ENCODE measurements around the gene BRWD1.

Gene BRWD1

DNA sequence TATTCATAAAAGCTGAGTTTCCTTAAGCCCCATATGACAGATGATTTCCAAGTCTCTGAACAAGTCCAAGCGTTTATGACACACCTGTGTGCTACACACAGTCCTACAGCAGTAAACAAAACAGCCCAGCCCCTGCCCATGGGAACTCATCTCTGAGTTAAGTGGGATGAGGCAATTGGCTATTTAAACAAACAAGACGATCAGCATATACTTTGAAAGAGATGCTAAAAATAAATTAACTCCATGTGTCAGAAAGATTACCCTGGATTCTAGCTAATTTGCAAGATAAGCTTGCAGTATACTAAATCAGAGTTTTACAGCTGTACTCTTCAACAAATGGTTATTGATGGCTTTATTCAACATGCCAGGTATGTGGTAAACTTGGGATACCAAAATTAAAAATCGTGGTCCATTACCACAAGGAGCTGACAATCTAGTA, 137.1 kb downstream of the BRWD1 start:
- TF ChIP-seq, protein P1, sequence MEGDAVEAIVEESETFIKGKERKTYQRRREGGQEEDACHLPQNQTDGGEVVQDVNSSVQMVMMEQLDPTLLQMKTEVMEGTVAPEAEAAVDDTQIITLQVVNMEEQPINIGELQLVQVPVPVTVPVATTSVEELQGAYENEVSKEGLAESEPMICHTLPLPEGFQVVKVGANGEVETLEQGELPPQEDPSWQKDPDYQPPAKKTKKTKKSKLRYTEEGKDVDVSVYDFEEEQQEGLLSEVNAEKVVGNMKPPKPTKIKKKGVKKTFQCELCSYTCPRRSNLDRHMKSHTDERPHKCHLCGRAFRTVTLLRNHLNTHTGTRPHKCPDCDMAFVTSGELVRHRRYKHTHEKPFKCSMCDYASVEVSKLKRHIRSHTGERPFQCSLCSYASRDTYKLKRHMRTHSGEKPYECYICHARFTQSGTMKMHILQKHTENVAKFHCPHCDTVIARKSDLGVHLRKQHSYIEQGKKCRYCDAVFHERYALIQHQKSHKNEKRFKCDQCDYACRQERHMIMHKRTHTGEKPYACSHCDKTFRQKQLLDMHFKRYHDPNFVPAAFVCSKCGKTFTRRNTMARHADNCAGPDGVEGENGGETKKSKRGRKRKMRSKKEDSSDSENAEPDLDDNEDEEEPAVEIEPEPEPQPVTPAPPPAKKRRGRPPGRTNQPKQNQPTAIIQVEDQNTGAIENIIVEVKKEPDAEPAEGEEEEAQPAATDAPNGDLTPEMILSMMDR (conservative IDR thresholded peaks at IDR 0.05; ENCODE audit: low read depth, low read length): no peak
- H3K4me3 ChIP-seq (ENCODE audit: low read depth, low read length): no peak overlapping the region
- DNase-seq (ENCODE audit: low read depth): no peak

DNA sequence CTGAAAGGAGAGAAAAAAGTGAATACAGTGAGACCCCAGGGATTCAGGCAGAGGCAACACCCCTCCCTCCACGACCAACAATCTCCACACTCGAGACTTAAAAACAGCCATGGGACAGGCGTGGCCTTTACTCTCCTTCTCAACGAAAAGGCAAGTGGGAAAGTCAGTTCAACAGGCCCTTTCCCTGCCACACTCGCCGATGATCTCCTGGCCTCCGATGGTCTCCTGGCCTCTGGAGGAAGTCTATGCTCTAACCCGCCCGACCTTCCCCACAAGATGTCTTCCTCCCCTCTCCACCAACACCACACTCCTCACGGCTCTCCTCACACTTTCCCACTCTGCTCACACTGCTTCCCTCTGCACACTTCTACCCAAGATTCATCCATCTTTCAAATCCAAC, 137.8 kb downstream of the BRWD1 start:
- TF ChIP-seq, protein P1 (conservative IDR thresholded peaks at IDR 0.05; ENCODE audit: low read depth, low read length): no peak
- no peak overlapping the region for H3K4me3 ChIP-seq (ENCODE audit: low read depth, low read length)
- no peak for DNase-seq (ENCODE audit: low read depth)

DNA sequence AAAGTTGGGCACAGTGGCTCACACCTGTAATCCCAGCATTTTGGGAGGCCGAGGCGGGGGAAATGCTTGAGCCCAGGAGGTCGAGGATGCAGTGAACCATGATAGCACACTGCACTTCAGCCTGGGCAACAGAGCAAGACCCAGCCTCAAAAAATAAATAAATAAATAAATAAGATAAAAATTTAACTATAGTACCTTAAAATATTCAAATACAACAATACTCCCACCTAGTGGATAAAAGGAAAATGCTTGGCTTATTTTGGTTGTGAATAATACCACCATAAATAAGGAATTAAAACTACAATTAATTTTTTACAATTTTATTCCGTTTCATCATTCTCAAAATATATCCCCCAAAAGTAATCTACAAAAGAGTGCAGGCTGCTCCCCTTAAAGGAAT, 138.3 kb downstream of the BRWD1 start:
- TF ChIP-seq, protein P1 (conservative IDR thresholded peaks at IDR 0.05; ENCODE audit: low read depth, low read length): peak; percentile 44
- no peak overlapping the region for H3K4me3 ChIP-seq (ENCODE audit: low read depth, low read length)
- DNase-seq (ENCODE audit: low read depth): peak; percentile 42

DNA sequence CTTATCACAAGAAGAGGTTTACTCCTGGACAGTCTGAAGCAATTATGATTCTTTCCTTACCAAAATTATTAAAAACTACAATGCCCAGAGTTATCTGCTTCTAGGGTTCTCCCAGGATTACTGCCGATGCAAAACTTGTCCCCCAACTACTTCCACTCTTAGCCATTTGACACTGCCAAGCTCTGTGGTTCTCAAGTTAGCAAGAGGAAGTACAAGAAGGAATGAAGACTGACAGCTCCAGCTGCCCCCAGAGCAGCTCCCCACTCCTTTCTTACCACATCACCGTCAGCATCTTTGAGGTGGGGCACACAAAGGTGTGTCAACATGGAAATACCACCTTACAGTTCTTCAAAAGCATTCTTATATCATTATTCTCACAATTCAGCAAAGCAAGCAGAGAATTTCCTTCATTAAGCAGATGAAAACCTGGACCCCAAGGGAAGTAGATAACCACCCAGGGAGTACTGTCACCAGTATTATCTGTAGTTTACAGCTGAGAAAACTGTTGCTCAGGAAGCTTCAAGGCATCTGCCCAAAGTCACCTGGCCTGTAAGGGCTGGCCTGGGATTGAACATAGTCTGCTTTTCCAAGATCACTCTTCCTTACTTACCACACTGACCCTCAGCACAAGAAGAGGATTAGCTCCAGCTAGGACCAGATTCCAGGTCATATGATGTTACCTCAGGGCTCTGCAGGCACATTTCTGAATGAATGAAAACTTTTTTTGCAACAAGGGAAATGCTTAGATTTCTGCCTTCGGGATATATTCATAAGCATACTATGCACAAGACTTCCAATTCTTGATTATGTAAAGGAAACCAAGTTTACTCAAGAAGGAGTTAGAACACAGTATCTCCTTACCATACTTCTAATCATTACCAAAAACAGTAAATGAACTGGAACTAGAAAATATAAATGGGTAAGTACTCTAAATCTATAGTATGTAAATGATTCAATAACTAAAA, 139.4 kb downstream of the BRWD1 start:
- H3K4me3 ChIP-seq (ENCODE audit: low read depth, low read length): no peak overlapping the region
- TF ChIP-seq, protein P1 (conservative IDR thresholded peaks at IDR 0.05; ENCODE audit: low read depth, low read length): no peak
- no peak for DNase-seq (ENCODE audit: low read depth)

DNA sequence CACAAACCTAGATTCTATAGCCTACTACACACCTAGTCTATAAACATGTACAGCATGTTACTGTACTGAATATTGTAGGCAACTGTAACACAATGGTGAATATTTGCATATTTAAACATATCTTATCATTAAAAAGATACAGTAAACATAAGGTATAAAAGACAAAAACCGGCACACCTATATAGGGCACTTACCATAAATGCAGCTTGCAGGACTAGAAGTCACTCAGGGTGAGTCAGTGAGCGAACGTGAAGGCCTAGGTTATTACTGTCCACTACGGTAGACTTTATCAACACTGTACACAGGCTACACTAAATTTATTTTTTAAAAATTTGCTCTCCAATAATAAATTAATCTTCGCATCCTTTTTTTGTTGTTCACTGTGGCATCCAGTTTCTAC, 143.5 kb downstream of the BRWD1 start:
- DNase-seq (ENCODE audit: low read depth): no peak
- TF ChIP-seq, protein P1 (conservative IDR thresholded peaks at IDR 0.05; ENCODE audit: low read depth, low read length): no peak
- no peak overlapping the region for H3K4me3 ChIP-seq (ENCODE audit: low read depth, low read length)

- TF ChIP-seq, protein P1 (conservative IDR thresholded peaks at IDR 0.05; ENCODE audit: low read depth, low read length): no peak
- no peak for DNase-seq (ENCODE audit: low read depth)
- H3K4me3 ChIP-seq (ENCODE audit: low read depth, low read length): no peak overlapping the region
Observed at GRCh38 chr21:39168800-39169199, 144.6 kb downstream of the BRWD1 start.

GRCh38 chr21:39164523-39164922, 148.9 kb downstream of the BRWD1 start:
- TF ChIP-seq, protein P1 (conservative IDR thresholded peaks at IDR 0.05; ENCODE audit: low read depth, low read length): no peak
- DNase-seq (ENCODE audit: low read depth): no peak
- no peak overlapping the region for H3K4me3 ChIP-seq (ENCODE audit: low read depth, low read length)

Data from choroid plexus epithelial cell (primary cell).